ENCODE data around the gene MYBPH.

DNA sequence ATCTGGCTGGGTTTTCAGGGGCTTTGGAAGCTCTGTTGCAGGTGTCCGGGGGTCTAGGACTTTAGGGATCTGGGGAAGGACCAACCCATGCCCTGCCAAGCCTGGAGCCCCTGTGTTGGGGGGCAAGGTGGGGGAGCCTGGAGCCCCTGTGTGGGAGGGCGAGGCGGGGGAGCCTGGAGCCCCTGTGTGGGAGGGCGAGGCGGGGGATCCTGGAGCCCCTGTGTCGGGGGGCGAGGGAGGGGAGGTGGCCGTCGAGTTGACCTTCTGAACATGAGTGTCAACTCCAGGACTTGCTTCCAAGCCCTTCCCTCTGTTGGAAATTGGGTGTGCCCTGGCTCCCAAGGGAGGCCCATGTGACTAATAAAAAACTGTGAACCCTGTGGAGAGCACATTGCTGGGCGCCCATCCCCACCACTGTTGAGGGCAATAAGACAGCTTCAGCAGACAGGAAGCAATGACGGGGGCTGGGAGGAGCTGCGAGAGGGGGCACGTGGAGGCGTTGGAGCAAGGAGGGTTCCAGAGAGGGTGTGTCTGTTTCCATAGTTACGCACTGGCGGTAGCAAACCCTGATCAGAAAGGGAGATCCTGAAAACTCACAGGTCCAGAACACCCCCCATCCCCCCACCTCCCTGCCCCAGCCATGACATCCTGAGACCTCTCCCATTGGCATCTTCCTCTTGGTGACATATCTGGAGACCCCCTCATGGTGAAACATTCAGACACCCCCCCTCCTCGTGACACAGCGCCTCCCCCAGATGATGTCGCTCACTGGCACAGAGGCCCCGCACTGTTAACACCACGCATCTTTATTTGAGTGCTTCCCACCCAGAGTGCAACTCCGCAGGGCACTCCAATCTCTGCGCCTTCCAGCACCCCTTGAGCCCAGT is 8.4 kb downstream of the MYBPH start:
- TF ChIP-seq, protein P1, sequence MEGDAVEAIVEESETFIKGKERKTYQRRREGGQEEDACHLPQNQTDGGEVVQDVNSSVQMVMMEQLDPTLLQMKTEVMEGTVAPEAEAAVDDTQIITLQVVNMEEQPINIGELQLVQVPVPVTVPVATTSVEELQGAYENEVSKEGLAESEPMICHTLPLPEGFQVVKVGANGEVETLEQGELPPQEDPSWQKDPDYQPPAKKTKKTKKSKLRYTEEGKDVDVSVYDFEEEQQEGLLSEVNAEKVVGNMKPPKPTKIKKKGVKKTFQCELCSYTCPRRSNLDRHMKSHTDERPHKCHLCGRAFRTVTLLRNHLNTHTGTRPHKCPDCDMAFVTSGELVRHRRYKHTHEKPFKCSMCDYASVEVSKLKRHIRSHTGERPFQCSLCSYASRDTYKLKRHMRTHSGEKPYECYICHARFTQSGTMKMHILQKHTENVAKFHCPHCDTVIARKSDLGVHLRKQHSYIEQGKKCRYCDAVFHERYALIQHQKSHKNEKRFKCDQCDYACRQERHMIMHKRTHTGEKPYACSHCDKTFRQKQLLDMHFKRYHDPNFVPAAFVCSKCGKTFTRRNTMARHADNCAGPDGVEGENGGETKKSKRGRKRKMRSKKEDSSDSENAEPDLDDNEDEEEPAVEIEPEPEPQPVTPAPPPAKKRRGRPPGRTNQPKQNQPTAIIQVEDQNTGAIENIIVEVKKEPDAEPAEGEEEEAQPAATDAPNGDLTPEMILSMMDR (IDR thresholded peaks at IDR 0.05) = no peak
- no peak for TF ChIP-seq POLR2A (IDR thresholded peaks at IDR 0.05)
- no peak for TF ChIP-seq EP300 (IDR thresholded peaks at IDR 0.05)
